OCI-LY1 (cell line): ENCODE results near the gene GALNT16.

ENCODE experiments used
- H2AFZ ChIP-seq: fragments of 200-600 bp; sonication (generic), shearing (Covaris generic); 2 replicates; pipeline ENCODE4 v1.6.0; 2014; ENCODE audit warnings: antibody characterized with exemption, mild to moderate bottlenecking, low read length
- H3F3A ChIP-seq: fragments of 200-600 bp; sonication (generic), shearing (Covaris generic); 2 replicates; pipeline ENCODE4 v1.6.0; 2014; ENCODE audit warnings: mild to moderate bottlenecking, antibody characterized with exemption, low read length, moderate library complexity; ENCODE audit not compliant: insufficient read depth
- H3K27ac ChIP-seq: fragments of 200-600 bp; sonication (generic); 2 replicates; pipeline ENCODE4 v1.5.1; 2014; ENCODE audit warnings: low read length, mixed run types, mild to moderate bottlenecking, low read depth; ENCODE audit not compliant: poor library complexity, severe bottlenecking
- H3K27me3 ChIP-seq: fragments of 200-600 bp; sonication (generic); 2 replicates; pipeline ENCODE4 v1.6.0; 2014; ENCODE audit warnings: antibody characterized with exemption, mild to moderate bottlenecking, low read length, moderate library complexity; ENCODE audit not compliant: insufficient read depth
- H3K36me3 ChIP-seq: fragments of 200-600 bp; sonication (generic); 2 replicates; pipeline ENCODE4 v1.6.1; 2014; ENCODE audit warnings: mild to moderate bottlenecking, antibody characterized with exemption, low read length, moderate library complexity, mixed read lengths; ENCODE audit not compliant: insufficient read depth
- H3K4me1 ChIP-seq: fragments of 200-600 bp; sonication (generic); 2 replicates; pipeline ENCODE4 v1.5.1; 2014; ENCODE audit warnings: mild to moderate bottlenecking, low read length, moderate library complexity; ENCODE audit not compliant: insufficient read depth, severe bottlenecking
- H3K4me2 ChIP-seq: fragments of 200-600 bp; sonication (generic), shearing (Covaris generic); 2 replicates; pipeline ENCODE4 v1.6.1; 2014; ENCODE audit warnings: low read length
- H3K4me3 ChIP-seq: fragments of 200-600 bp; sonication (generic); 2 replicates; pipeline ENCODE4 v1.5.1; 2014; ENCODE audit warnings: low read length, low read depth, mild to moderate bottlenecking, mixed read lengths; ENCODE audit not compliant: poor library complexity, severe bottlenecking
- H3K79me2 ChIP-seq: fragments of 200-600 bp; shearing (Covaris generic); 2 replicates; pipeline ENCODE4 v1.6.1; 2016; ENCODE audit warnings: mixed run types, low read length, mixed read lengths; ENCODE audit not compliant: insufficient read depth
- H3K9ac ChIP-seq: fragments of 200-600 bp; sonication (generic), shearing (Covaris generic); 2 replicates; pipeline ENCODE4 v1.6.1; 2014; ENCODE audit warnings: mild to moderate bottlenecking, low read length, mixed read lengths
- H3K9me2 ChIP-seq: fragments of 200-600 bp; sonication (generic), shearing (Covaris generic); 2 replicates; pipeline ENCODE4 v1.6.1; 2014; ENCODE audit warnings: low read depth, mild to moderate bottlenecking, low read length, mixed read lengths
- H3K9me3 ChIP-seq: fragments of 200-600 bp; shearing (Covaris generic); 2 replicates; pipeline ENCODE4 v1.6.1; 2014; ENCODE audit warnings: low read length, mixed read lengths
- H4K20me1 ChIP-seq: fragments of 200-600 bp; sonication (generic), shearing (Covaris generic); 2 replicates; pipeline ENCODE4 v1.6.0; 2016; ENCODE audit warnings: mild to moderate bottlenecking, low read length; ENCODE audit not compliant: insufficient read depth
- EZH2 ChIP-seq: fragments of 200-600 bp; sonication (generic), shearing (Covaris generic); IDR thresholded peaks from 2 replicates; pipeline ENCODE4 v1.8.0; 2017; ENCODE audit warnings: borderline replicate concordance, mixed run types, mild to moderate bottlenecking, antibody characterized with exemption, low read length, moderate library complexity, mixed read lengths
- TF ChIP-seq, protein P1 (sequence below): fragments of 200-600 bp; sonication (generic), shearing (Covaris generic); IDR thresholded peaks from 2 replicates; pipeline ENCODE4 v1.5.1; 2017; ENCODE audit warnings: mild to moderate bottlenecking, antibody characterized with exemption, low read length, moderate library complexity, mixed read lengths

Gene GALNT16

DNA sequence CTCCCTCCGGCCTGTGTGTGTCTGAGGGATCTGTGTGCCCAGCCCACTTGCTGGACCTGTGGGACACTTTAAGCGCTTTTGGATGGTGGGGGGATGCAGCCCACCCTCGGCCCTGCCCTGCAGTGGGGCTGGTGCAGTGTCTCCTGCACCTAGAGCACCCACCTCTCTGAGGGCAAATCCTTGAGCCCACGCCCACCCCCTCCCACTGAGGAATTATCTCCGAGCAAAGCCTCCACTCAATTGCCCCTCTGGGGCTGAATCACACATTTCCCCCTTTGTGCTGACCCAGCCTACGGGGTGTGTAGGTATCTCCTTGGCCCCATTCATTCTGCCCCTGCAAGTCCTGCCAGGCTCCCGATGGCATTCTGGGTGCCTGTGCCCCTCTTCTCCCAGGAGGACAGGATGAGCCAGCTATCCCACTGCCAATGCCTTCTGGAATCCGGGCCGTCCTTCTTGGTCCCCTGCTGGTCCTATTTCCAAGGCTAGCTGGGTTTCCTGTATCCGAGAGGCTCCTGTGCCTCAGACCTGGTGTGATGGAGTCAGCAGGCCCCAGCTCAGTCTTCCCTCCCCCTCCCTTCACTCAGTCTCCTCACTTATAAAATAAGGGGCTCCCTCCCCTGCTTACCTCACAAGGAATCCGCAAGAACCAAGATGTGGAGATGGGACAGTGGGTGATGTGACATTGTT, 89.3 kb downstream of the GALNT16 start:
- H3K27ac ChIP-seq, result no peak overlapping the region
- H3K79me2 ChIP-seq, result no peaks in the 10 kb centered on the region
- no peak overlapping the region for H3K4me2 ChIP-seq
- H3K4me1 ChIP-seq, result peaks cover 5% of the 10 kb centered on the region
- no peak overlapping the region for H2AFZ ChIP-seq
- no peak overlapping the region for H3K9ac ChIP-seq
- no peaks in the 10 kb centered on the region for H3K9me3 ChIP-seq
- no peaks in the 10 kb centered on the region for H4K20me1 ChIP-seq
- H3K9me2 ChIP-seq, result no peaks in the 10 kb centered on the region
- H3K36me3 ChIP-seq, result no peaks in the 10 kb centered on the region
- TF ChIP-seq, protein P1, sequence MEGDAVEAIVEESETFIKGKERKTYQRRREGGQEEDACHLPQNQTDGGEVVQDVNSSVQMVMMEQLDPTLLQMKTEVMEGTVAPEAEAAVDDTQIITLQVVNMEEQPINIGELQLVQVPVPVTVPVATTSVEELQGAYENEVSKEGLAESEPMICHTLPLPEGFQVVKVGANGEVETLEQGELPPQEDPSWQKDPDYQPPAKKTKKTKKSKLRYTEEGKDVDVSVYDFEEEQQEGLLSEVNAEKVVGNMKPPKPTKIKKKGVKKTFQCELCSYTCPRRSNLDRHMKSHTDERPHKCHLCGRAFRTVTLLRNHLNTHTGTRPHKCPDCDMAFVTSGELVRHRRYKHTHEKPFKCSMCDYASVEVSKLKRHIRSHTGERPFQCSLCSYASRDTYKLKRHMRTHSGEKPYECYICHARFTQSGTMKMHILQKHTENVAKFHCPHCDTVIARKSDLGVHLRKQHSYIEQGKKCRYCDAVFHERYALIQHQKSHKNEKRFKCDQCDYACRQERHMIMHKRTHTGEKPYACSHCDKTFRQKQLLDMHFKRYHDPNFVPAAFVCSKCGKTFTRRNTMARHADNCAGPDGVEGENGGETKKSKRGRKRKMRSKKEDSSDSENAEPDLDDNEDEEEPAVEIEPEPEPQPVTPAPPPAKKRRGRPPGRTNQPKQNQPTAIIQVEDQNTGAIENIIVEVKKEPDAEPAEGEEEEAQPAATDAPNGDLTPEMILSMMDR, result no peak
- TF ChIP-seq EZH2, result no peak
- H3F3A ChIP-seq, result no peaks in the 10 kb centered on the region
- no peaks in the 10 kb centered on the region for H3K27me3 ChIP-seq
- H3K4me3 ChIP-seq, result no peak overlapping the region

DNA sequence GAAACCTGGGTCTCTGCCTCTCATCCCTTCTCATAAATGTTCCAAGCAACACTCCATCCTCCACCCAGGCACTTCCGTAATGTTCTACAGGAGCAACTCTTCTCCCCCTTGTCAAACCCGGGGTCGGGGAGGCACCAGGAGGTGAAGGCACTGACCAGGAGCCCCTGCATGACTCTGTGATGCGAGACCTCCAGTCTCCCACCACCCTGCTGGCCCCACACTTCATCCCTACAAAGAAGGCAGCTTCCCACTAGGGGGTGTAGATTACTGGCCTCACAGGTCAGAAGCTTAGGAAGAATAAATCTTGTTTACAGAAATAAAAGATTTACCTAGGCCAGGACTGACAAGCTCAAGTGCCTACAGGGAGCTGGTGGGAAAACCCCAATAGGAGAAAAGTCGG, 90.9 kb downstream of the GALNT16 start:
- peaks cover 18% of the 10 kb centered on the region for H3K4me1 ChIP-seq
- H3K9me3 ChIP-seq, result no peaks in the 10 kb centered on the region
- no peaks in the 10 kb centered on the region for H3K36me3 ChIP-seq
- no peak overlapping the region for H3K9ac ChIP-seq
- no peaks in the 10 kb centered on the region for H3F3A ChIP-seq
- no peak overlapping the region for H3K4me2 ChIP-seq
- no peak overlapping the region for H3K27ac ChIP-seq
- H3K4me3 ChIP-seq, result no peak overlapping the region
- H3K9me2 ChIP-seq, result no peaks in the 10 kb centered on the region
- H3K27me3 ChIP-seq, result no peaks in the 10 kb centered on the region
- no peaks in the 10 kb centered on the region for H3K79me2 ChIP-seq
- H4K20me1 ChIP-seq, result no peaks in the 10 kb centered on the region
- no peak overlapping the region for H2AFZ ChIP-seq
- TF ChIP-seq EZH2, result no peak
- TF ChIP-seq, protein P1, result no peak

DNA sequence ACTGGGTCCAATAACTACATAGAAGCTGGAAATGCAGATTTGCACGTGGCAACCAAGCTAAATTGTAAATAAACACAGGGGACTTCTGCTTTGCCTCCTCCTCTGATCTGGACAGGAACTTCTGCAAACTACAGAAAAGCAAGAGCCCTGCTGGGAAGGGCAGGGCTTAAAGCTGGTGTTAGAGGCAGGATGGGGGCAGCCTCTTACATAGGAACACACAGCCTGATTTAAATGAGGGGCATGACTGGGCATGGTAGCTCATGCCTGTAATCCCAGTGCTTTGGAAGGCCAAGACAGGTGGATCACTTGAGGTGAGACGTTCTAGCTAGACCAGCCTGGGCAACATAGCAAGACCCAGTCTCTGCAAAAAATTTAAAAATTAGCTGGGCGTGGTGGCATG, 91.4 kb downstream of the GALNT16 start:
- no peaks in the 10 kb centered on the region for H3K9me3 ChIP-seq
- TF ChIP-seq EZH2, result no peak
- TF ChIP-seq, protein P1, result no peak
- no peaks in the 10 kb centered on the region for H3F3A ChIP-seq
- H3K79me2 ChIP-seq, result no peaks in the 10 kb centered on the region
- no peak overlapping the region for H3K4me2 ChIP-seq
- H3K27ac ChIP-seq, result no peak overlapping the region
- no peaks in the 10 kb centered on the region for H3K9me2 ChIP-seq
- H4K20me1 ChIP-seq, result no peaks in the 10 kb centered on the region
- H3K4me3 ChIP-seq, result no peak overlapping the region
- no peaks in the 10 kb centered on the region for H3K27me3 ChIP-seq
- peaks cover 18% of the 10 kb centered on the region for H3K4me1 ChIP-seq
- H2AFZ ChIP-seq, result no peak overlapping the region
- H3K9ac ChIP-seq, result no peak overlapping the region
- no peaks in the 10 kb centered on the region for H3K36me3 ChIP-seq
